Omental fat pad (tissue), 4 donors: Measurements from ENCODE around the gene PLXNA2. TPM values are rescaled to one million over a fixed set of nuclear protein-coding genes. Genes with fewer than 3 reads are reported as not detected.

Experiments
- ATAC-seq: fragments of 150-250 bp; one replicate; pipeline ENCODE4 v1.9.1; 2016; ENCODE audit warnings: mild to moderate bottlenecking, moderate library complexity; ENCODE audit not compliant: low FRiP score
- DNase-seq: peaks from one replicate; pipeline ENCODE4 v3.0.0-alpha.2; 2019; ENCODE audit warnings: low spot score
- CTCF ChIP-seq, 3 donors: fragments of 450-650 bp; IDR thresholded peaks; one replicate each; pipeline ENCODE4 v1.5.1; 2016 to 2017; ENCODE audit warnings: antibody characterized with exemption in 3 of 3, mild to moderate bottlenecking in 3 of 3, moderate library complexity in 2 of 3
- total RNA-seq, 4 donors: library from RNA; depleted of rRNA; stranded (reverse); fragments of >200 nt; gene quantifications; one replicate each; pipeline ENCODE4 v1.1.0, GENCODE V29; 2016

PLXNA2 gene
- total RNA-seq, 4 donors from 2014 or later = 21.7 to 67.9 (median 36.8) TPM

GRCh38 chr1:208121813-208122364, 122.3 kb downstream of the PLXNA2 start:
- ATAC-seq (no peak), DNase-seq (no peak)
- TF ChIP-seq CTCF (IDR thresholded peaks at IDR 0.05) = no peak

GRCh38 chr1:208120431-208120790, 123.8 kb downstream of the PLXNA2 start:
- DNase-seq = no peak
- TF ChIP-seq CTCF (IDR thresholded peaks at IDR 0.05) = no peak
- ATAC-seq = no peak

- TF ChIP-seq CTCF (IDR thresholded peaks at IDR 0.05) = no peak
- no peak for ATAC-seq
These were observed 125.2 kb downstream of the PLXNA2 start for GRCh38 chr1:208118841-208119606.

GRCh38 chr1:208118306-208118705, 125.9 kb downstream of the PLXNA2 start:
- ATAC-seq (no peak), DNase-seq (no peak)
- no peak for TF ChIP-seq CTCF (IDR thresholded peaks at IDR 0.05)

More at GRCh38 chr1:208118841-208119606, 125.2 kb downstream of the PLXNA2 start:
- DNase-seq = no peak

GRCh38 chr1:208117826-208118225, 126.4 kb downstream of the PLXNA2 start:
- TF ChIP-seq CTCF (IDR thresholded peaks at IDR 0.05) = no peak
- ATAC-seq (no peak), DNase-seq (no peak)

GRCh38 chr1:208117409-208117808, 126.8 kb downstream of the PLXNA2 start:
- no peak for TF ChIP-seq CTCF (IDR thresholded peaks at IDR 0.05)
- no peak for DNase-seq
- no peak for ATAC-seq
